Ishikawa (cell line): ENCODE data around the gene CFI.

Experiments
- CEBPB ChIP-seq: IDR thresholded peaks from 2 replicates; pipeline ENCODE4 v1.6.1; 2012
- CREB1 ChIP-seq: IDR thresholded peaks from 2 replicates; pipeline ENCODE4 v1.6.1; 2012; ENCODE audit warnings: low read depth
- EGR1 ChIP-seq: IDR thresholded peaks from 2 replicates; pipeline ENCODE4 v1.6.1; 2012
- EP300 ChIP-seq: IDR thresholded peaks from 2 replicates; pipeline ENCODE4 v1.6.1; 2012; ENCODE audit warnings: borderline replicate concordance
- FOXM1 ChIP-seq: IDR thresholded peaks from 2 replicates; pipeline ENCODE4 v1.6.1; 2012; ENCODE audit warnings: low read depth, borderline replicate concordance
- NFIC ChIP-seq: IDR thresholded peaks from 2 replicates; pipeline ENCODE4 v1.6.1; 2012
- RAD21 ChIP-seq: IDR thresholded peaks from 2 replicates; pipeline ENCODE4 v1.6.1; 2012; ENCODE audit warnings: low read depth
- TAF1 ChIP-seq: IDR thresholded peaks from 2 replicates; pipeline ENCODE4 v1.6.1; 2012; ENCODE audit warnings: low read depth, mild to moderate bottlenecking
- TCF12 ChIP-seq: IDR thresholded peaks from 2 replicates; pipeline ENCODE4 v1.6.1; 2012; ENCODE audit warnings: low read depth
- TEAD4 ChIP-seq: IDR thresholded peaks from 2 replicates; pipeline ENCODE4 v1.6.1; 2012
- YY1 ChIP-seq: IDR thresholded peaks from 2 replicates; pipeline ENCODE4 v1.6.1; 2012; ENCODE audit warnings: low read depth
- ZBTB7A ChIP-seq: IDR thresholded peaks from 2 replicates; pipeline ENCODE4 v1.6.1; 2012; ENCODE audit warnings: low read depth
- TF ChIP-seq, protein P1 (sequence below): IDR thresholded peaks from 2 replicates; pipeline ENCODE4 v1.6.1; 2012
- TF ChIP-seq, protein P2 (sequence below): IDR thresholded peaks from 2 replicates; pipeline ENCODE4 v1.6.1; 2012
- TF ChIP-seq, protein P3 (sequence below): IDR thresholded peaks from 2 replicates; pipeline ENCODE4 v1.6.1; 2012; ENCODE audit warnings: low read depth, mild to moderate bottlenecking

The CFI gene

DNA sequence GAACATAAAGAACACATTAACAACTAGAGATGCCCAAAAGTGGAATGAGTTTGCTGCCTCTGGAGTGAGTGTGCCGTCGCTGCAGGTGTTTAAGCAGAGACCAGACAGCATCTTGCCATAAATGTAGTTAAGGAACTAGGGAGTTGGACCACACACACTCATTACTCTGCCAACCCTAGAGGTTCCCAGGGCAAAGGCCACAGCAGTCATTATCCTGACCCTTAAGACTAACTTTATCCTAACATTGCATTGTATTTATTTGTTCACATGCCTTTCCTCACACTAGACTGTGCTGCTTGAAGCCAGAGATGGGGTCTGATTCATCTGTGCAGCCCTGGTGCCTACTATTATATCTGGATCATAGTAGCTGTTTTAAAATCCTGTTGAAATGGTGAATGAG is 55.1 kb downstream of the CFI start:
- TF ChIP-seq ZBTB7A (no peak), TAF1 (no peak), FOXM1 (no peak), NFIC (no peak), CREB1 (no peak), TEAD4 (no peak), TCF12 (no peak), CEBPB (no peak), YY1 (no peak), EP300 (no peak), EGR1 (no peak), RAD21 (no peak)
- TF ChIP-seq, protein P1, sequence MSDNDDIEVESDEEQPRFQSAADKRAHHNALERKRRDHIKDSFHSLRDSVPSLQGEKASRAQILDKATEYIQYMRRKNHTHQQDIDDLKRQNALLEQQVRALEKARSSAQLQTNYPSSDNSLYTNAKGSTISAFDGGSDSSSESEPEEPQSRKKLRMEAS: no peak
- TF ChIP-seq, protein P2, sequence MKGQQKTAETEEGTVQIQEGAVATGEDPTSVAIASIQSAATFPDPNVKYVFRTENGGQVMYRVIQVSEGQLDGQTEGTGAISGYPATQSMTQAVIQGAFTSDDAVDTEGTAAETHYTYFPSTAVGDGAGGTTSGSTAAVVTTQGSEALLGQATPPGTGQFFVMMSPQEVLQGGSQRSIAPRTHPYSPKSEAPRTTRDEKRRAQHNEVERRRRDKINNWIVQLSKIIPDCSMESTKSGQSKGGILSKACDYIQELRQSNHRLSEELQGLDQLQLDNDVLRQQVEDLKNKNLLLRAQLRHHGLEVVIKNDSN: no peak
- TF ChIP-seq, protein P3, sequence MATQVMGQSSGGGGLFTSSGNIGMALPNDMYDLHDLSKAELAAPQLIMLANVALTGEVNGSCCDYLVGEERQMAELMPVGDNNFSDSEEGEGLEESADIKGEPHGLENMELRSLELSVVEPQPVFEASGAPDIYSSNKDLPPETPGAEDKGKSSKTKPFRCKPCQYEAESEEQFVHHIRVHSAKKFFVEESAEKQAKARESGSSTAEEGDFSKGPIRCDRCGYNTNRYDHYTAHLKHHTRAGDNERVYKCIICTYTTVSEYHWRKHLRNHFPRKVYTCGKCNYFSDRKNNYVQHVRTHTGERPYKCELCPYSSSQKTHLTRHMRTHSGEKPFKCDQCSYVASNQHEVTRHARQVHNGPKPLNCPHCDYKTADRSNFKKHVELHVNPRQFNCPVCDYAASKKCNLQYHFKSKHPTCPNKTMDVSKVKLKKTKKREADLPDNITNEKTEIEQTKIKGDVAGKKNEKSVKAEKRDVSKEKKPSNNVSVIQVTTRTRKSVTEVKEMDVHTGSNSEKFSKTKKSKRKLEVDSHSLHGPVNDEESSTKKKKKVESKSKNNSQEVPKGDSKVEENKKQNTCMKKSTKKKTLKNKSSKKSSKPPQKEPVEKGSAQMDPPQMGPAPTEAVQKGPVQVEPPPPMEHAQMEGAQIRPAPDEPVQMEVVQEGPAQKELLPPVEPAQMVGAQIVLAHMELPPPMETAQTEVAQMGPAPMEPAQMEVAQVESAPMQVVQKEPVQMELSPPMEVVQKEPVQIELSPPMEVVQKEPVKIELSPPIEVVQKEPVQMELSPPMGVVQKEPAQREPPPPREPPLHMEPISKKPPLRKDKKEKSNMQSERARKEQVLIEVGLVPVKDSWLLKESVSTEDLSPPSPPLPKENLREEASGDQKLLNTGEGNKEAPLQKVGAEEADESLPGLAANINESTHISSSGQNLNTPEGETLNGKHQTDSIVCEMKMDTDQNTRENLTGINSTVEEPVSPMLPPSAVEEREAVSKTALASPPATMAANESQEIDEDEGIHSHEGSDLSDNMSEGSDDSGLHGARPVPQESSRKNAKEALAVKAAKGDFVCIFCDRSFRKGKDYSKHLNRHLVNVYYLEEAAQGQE: no peak

DNA sequence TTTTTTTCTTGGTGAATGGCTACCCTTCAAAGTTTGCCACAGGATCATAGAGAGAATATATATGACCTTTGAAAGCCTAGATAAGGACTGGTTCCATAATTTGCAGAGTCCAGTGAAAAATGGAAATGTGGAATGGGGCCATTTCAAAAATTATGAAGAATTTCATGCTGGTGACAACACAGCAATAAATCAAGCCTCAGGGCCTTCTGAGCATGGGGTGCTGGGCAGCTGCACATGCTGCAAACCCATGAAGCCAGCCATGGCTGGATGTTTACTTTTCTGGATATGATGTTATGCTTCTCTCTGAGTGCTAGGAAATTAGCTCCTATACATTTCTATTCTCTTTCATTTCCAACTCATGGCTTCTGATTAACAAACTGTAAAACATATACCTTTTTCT is 56.0 kb downstream of the CFI start:
- TF ChIP-seq EGR1 (no peak), EP300 (no peak), NFIC (no peak), ZBTB7A (no peak), CEBPB (no peak), RAD21 (no peak), CREB1 (no peak), TEAD4 (no peak), TCF12 (no peak), TAF1 (no peak), FOXM1 (no peak), YY1 (no peak)
- TF ChIP-seq, protein P3: no peak
- TF ChIP-seq, protein P1: no peak
- TF ChIP-seq, protein P2: no peak

DNA sequence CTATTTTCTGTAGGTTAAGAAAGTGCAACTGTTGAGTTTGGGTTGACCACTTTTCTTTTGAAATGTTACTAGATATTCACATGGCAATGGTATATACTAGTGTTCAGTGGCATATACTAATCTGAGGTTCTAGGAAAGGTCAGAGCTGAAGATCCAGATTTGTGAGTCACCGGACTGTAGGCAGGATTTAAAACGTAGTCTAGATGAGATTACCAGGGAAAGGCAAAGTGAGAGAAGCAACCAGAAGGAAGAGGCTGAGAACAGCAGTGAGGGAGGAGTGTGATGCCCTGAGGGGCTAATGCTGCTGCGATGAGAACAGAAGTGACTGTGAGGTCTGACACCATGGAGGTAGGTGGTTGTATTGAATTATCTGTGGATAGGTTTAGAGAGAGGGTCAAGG is 62.3 kb downstream of the CFI start:
- TF ChIP-seq, protein P3: no peak
- TF ChIP-seq EGR1 (no peak), ZBTB7A (no peak)

DNA sequence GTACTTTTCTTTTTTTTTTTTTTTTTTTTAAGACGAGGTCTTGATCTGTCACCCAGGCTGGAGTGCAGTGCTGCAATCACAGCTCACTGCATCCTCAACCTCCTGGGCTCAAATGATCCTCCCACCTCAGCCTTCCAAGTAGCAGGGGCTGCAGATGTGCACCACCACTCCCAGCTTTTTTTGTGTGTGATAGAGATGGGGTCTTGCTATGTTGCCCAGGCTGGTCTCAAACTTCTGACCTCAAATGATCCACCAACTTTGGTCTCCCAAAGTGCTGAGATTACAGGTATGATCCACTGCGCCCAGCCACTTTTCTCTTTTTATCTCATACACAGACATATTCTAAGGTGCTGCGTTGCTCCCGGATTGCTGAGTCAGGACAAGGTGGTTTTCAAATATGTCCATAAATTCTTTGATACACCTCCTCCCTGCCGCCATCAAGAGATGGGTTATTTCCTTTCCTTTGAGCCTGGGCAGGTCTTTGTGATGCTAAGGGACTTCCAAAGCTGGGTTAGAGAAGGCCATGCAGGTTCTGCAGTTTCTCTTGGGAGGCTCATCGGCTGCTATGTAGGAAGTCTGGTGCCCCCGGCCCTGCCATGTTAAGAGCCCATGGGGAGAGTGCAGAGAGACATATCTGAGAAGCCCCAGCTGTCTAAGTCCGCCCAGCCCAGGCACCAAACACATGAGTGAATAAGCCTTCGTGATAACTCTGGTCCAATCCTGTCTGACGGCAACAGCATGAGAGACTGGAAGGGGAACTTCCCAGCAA is 63.5 kb downstream of the CFI start:
- TF ChIP-seq NFIC (no peak), EP300 (no peak), CREB1 (no peak), CEBPB (no peak)
- TF ChIP-seq, protein P2: no peak
